ENCODE results near the gene MAD2L2.

- TF ChIP-seq TAF1 (IDR thresholded peaks at IDR 0.05; ENCODE audit: borderline replicate concordance, insufficient read depth, low read length), result no peak
- no peak for TF ChIP-seq POLR2AphosphoS5 (IDR thresholded peaks at IDR 0.05; ENCODE audit: low read depth, low read length)
- no peak for TF ChIP-seq REST (IDR thresholded peaks at IDR 0.05; ENCODE audit: insufficient read depth in 1 of 2, low read depth in 2 of 2, low read length in 2 of 2)
- no peak for TF ChIP-seq FOXP2 (optimal IDR thresholded peaks at IDR 0.05; ENCODE audit: borderline replicate concordance, extremely low read depth, extremely low read length, insufficient read depth)
Observed at GRCh38 chr1:11657654-11658053, 23.3 kb downstream of the MAD2L2 start.

Measured in PFSK-1 (cell line).